Astrocyte (in vitro differentiated cells and primary cell): ENCODE measurements around the gene EFNA2. TPM values are rescaled to one million over a fixed set of nuclear protein-coding genes. Genes with fewer than 3 reads are reported as not detected.
"Not testable (repeated sequence)": the region's sequence is repeated elsewhere in the genome, so short reads cannot be mapped to it uniquely, and the experiment has no call there.

Experiments used
- DNase-seq: peaks from one replicate; pipeline ENCODE4 v3.0.0-alpha.2; 2010; ENCODE audit warnings: low read depth
- FAIRE-seq: peaks from 2 replicates; lab custom pipeline; 2011; peaks lifted over from hg19 to GRCh38; lab: Jason Lieb, UNC
- H2AFZ ChIP-seq: 2 replicates; pipeline ENCODE4 v1.6.0; 2012; ENCODE audit warnings: low read depth, low read length, inconsistent platforms
- H3K27ac ChIP-seq: 2 replicates; pipeline ENCODE4 v1.5.1; 2011; ENCODE audit warnings: low read depth, low read length, inconsistent platforms
- H3K27me3 ChIP-seq: 2 replicates; pipeline ENCODE4 v1.6.0; 2011; ENCODE audit warnings: low read length, inconsistent platforms; ENCODE audit not compliant: insufficient read depth
- H3K36me3 ChIP-seq: 2 replicates; pipeline ENCODE4 v1.5.1; 2011; ENCODE audit warnings: low read length, inconsistent platforms; ENCODE audit not compliant: insufficient read depth
- H3K4me1 ChIP-seq: 2 replicates; pipeline ENCODE4 v1.5.1; 2011; ENCODE audit warnings: low read length, inconsistent platforms; ENCODE audit not compliant: insufficient read depth
- H3K4me2 ChIP-seq: 2 replicates; pipeline ENCODE4 v1.6.0; 2012; ENCODE audit warnings: low read length, inconsistent platforms
- H3K4me3 ChIP-seq: 2 replicates; pipeline ENCODE4 v1.5.1; 2011; ENCODE audit warnings: low read depth, mild to moderate bottlenecking, low read length, inconsistent platforms; ENCODE audit not compliant: insufficient read depth
- H3K79me2 ChIP-seq: 2 replicates; pipeline ENCODE4 v1.6.0; 2012; ENCODE audit warnings: mild to moderate bottlenecking, low read length, inconsistent platforms; ENCODE audit not compliant: insufficient read depth
- H3K9ac ChIP-seq: 2 replicates; pipeline ENCODE4 v1.6.0; 2012; ENCODE audit warnings: mild to moderate bottlenecking, low read length, inconsistent platforms
- H3K9me3 ChIP-seq: 2 replicates; pipeline ENCODE4 v1.5.1; 2012; ENCODE audit warnings: low read depth, mild to moderate bottlenecking, low read length, inconsistent platforms; ENCODE audit not compliant: insufficient read depth
- H4K20me1 ChIP-seq: 2 replicates; pipeline ENCODE4 v1.6.0; 2012; ENCODE audit warnings: low read length, inconsistent platforms; ENCODE audit not compliant: insufficient read depth
- H3K27ac Mint-ChIP-seq: one replicate; pipeline ENCODE4 v1.8.0; 2021; ENCODE audit warnings: mild to moderate bottlenecking, mixed read lengths; ENCODE audit not compliant: unreplicated experiment
- H3K27me3 Mint-ChIP-seq: one replicate; pipeline ENCODE4 v1.8.0; 2021; ENCODE audit warnings: low read depth, mixed read lengths; ENCODE audit not compliant: unreplicated experiment
- H3K36me3 Mint-ChIP-seq: one replicate; pipeline ENCODE4 v1.8.0; 2021; ENCODE audit warnings: low read depth, mixed read lengths; ENCODE audit not compliant: unreplicated experiment
- H3K4me1 Mint-ChIP-seq: one replicate; pipeline ENCODE4 v1.8.0; 2021; ENCODE audit warnings: low read depth, mixed read lengths; ENCODE audit not compliant: unreplicated experiment
- H3K4me3 Mint-ChIP-seq: one replicate; pipeline ENCODE4 v1.8.0; 2021; ENCODE audit warnings: mild to moderate bottlenecking, moderate library complexity, mixed read lengths; ENCODE audit not compliant: unreplicated experiment
- H3K9me3 Mint-ChIP-seq: one replicate; pipeline ENCODE4 v1.8.0; 2021; ENCODE audit warnings: mild to moderate bottlenecking, mixed read lengths; ENCODE audit not compliant: unreplicated experiment
- EZH2 ChIP-seq: IDR thresholded peaks from 2 replicates; pipeline ENCODE4 v1.6.1; 2012; ENCODE audit warnings: mild to moderate bottlenecking, low read length, inconsistent platforms; ENCODE audit not compliant: insufficient read depth
- total RNA-seq: library from RNA; stranded (reverse); gene quantifications from 2 replicates; pipeline ENCODE4 v1.2.1, GENCODE V29; 2021
- TF ChIP-seq, protein P1 (sequence below): IDR thresholded peaks from 2 replicates; pipeline ENCODE4 v1.5.1; 2011; ENCODE audit warnings: low read depth, mild to moderate bottlenecking, inconsistent platforms, low read length, moderate library complexity; ENCODE audit not compliant: insufficient read depth

The EFNA2 gene
- total RNA-seq, 1 donor from 2014 or later, result 8.4 TPM

DNA sequence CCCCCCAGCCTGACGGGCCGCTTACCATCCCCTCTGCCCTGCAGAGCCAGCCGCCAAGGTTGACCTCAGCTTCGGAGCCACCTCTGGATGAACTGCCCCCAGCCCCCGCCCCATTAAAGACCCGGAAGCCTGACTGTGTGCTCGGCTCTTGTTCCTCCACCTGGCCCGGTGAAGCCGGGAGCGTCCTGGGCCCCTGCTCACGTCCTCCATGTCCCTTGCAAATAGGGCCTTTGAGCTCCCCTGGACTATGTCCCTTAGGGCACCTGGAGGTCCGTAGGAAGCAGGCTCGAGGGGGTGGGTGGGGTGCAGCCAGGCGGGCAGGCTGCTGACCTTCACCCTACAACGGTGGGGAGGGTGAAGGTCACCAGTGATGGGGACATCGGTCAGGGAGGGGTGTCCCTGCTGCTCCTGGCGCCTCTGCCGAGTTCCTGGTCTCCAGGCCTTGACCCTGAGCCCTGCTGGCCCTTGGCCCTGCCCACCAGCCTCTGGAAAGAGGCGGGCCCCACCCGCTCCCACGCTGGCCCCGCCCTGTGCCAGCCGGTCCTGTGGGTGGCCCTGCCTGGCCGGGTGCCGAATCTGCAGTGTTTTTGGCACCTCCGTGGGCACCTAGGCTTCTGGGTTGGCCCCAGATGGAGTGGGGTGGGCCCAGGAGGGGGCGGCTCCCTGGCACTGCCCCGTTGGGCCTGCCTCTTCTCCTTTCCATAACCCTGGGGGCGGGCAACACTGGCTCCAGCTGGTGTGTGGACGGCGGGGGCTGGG is 40.8 kb upstream of the EFNA2 start:
- Mint-ChIP-seq H3K36me3 (no peaks in the 10 kb centered on the region), H3K27me3 (no peaks in the 10 kb centered on the region), H3K9me3 (no peaks in the 10 kb centered on the region), H3K4me3 (no peak overlapping the region), H3K4me1 (peaks cover 4% of the 10 kb centered on the region), H3K27ac (no peak overlapping the region)
- peaks cover 27% of the 10 kb centered on the region for H4K20me1 ChIP-seq
- H3K9me3 ChIP-seq, result no peaks in the 10 kb centered on the region
- FAIRE-seq, result no peak
- H2AFZ ChIP-seq, result no peak overlapping the region
- DNase-seq, result no peak
- TF ChIP-seq, protein P1, sequence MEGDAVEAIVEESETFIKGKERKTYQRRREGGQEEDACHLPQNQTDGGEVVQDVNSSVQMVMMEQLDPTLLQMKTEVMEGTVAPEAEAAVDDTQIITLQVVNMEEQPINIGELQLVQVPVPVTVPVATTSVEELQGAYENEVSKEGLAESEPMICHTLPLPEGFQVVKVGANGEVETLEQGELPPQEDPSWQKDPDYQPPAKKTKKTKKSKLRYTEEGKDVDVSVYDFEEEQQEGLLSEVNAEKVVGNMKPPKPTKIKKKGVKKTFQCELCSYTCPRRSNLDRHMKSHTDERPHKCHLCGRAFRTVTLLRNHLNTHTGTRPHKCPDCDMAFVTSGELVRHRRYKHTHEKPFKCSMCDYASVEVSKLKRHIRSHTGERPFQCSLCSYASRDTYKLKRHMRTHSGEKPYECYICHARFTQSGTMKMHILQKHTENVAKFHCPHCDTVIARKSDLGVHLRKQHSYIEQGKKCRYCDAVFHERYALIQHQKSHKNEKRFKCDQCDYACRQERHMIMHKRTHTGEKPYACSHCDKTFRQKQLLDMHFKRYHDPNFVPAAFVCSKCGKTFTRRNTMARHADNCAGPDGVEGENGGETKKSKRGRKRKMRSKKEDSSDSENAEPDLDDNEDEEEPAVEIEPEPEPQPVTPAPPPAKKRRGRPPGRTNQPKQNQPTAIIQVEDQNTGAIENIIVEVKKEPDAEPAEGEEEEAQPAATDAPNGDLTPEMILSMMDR, result no peak
- no peak for TF ChIP-seq EZH2
- peak overlapping the region; percentile 98 for H3K4me2 ChIP-seq
- peaks cover 42% of the 10 kb centered on the region for H3K4me1 ChIP-seq
- H3K4me3 ChIP-seq, result no peak overlapping the region
- no peak overlapping the region for H3K27ac ChIP-seq
- H3K9ac ChIP-seq, result peak overlapping the region; percentile 49
- no peaks in the 10 kb centered on the region for H3K27me3 ChIP-seq
- H3K79me2 ChIP-seq, result peaks cover 42% of the 10 kb centered on the region
- H3K36me3 ChIP-seq, result no peaks in the 10 kb centered on the region

DNA sequence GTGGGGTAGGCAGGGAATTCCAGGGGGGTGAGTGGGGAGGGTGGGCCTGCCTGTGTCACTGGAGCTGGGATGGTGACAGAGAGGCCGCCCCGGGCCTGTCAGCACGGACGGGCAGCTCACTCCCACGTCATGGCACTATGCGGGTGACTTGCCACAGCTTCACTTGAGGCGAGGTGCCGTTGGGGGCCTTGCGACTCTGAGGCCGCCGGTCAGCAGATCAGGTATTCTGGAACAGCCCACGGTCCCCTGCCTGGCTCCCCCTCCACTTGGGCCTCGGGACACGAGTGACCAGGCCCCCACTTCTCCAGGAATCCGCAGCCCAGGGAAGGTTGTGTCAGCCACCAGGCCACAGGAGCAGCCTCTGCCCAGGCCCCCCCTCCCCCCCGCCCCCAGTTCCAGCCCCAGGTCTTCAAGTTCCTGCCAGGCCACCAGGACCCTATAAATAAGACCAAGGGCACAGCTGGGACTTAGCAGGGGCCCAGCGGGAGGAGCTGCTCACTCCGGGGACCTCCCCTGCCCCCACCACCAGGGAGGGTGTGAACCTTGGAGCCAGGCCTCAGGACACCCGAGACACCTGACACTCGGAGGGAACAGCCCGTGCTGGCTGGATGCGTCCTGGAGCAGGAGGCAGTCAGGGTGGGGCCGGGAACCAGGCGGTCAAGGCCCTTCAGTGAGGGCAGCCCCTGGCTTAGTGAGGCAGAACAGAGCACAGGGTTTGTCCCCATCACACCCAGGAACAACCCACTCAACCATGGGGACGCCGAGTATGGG is 40.0 kb upstream of the EFNA2 start:
- no peak overlapping the region for H2AFZ ChIP-seq
- no peak overlapping the region for H3K4me3 Mint-ChIP-seq
- no peak for DNase-seq
- no peaks in the 10 kb centered on the region for H3K9me3 ChIP-seq
- H4K20me1 ChIP-seq, result peaks cover 27% of the 10 kb centered on the region
- H3K4me1 ChIP-seq, result peaks cover 40% of the 10 kb centered on the region
- TF ChIP-seq EZH2, result no peak
- TF ChIP-seq, protein P1, result no peak
- peaks cover 4% of the 10 kb centered on the region for H3K4me1 Mint-ChIP-seq
- no peaks in the 10 kb centered on the region for H3K27me3 ChIP-seq
- H3K27ac ChIP-seq, result no peak overlapping the region
- no peak overlapping the region for H3K4me3 ChIP-seq
- no peaks in the 10 kb centered on the region for H3K36me3 Mint-ChIP-seq
- no peak overlapping the region for H3K9ac ChIP-seq
- no peak for FAIRE-seq
- H3K27ac Mint-ChIP-seq, result no peak overlapping the region
- H3K9me3 Mint-ChIP-seq, result no peaks in the 10 kb centered on the region
- no peaks in the 10 kb centered on the region for H3K36me3 ChIP-seq
- no peak overlapping the region for H3K4me2 ChIP-seq
- H3K27me3 Mint-ChIP-seq, result no peaks in the 10 kb centered on the region
- H3K79me2 ChIP-seq, result peaks cover 50% of the 10 kb centered on the region

DNA sequence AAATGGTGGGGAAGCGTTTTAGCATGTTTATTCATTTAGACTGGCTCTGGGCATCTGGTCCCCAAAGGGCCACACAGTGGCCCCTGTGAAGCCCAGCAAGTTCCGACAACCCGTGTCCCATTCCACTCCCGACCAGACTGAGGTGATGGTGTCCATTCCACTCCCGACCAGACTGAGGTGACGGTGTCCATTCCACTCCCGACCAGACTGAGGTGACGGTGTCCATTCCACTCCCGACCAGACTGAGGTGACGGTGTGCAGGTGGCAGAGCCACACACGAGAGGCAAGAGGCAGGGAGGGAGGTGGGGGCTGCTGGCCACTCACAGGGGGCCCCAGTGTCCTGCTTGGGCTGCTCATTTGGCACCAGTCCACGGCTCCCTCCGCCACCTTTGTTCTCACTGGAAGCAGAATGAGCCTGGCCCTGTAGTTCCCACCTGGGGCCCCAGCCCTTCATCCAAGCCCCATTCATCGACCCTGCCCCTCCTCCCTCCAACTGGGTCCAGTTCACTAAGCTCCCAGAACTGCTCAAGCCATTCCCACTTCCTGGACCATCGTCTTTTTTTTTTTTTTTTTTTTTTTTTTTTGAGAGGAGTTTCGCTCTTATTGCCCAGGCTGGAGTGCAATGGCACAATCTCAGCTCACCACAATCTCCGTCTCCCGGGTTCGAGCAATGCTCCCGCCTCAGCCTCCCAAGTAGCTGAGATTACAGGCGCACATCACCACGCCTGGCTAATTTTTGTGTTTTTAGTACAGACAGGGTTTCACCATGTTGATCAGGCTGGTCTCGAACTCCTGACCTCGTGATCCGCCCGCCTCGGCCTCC is 39.2 kb upstream of the EFNA2 start:
- Histone ChIP-seq H3K79me2 (peaks cover 58% of the 10 kb centered on the region), H3K4me1 (peaks cover 33% of the 10 kb centered on the region), H4K20me1 (peaks cover 34% of the 10 kb centered on the region)
- DNase-seq, H3K9me3 ChIP-seq, H3K4me1 Mint-ChIP-seq, H3K9me3 Mint-ChIP-seq, H3K9ac ChIP-seq, H3K36me3 ChIP-seq, H3K36me3 Mint-ChIP-seq, H3K27me3 Mint-ChIP-seq, H3K4me2 ChIP-seq, H3K4me3 ChIP-seq, H3K27me3 ChIP-seq, FAIRE-seq, H3K27ac ChIP-seq, H2AFZ ChIP-seq: not testable (repeated sequence)
- H3K4me3 Mint-ChIP-seq, result peak overlapping the region; percentile 50
- H3K27ac Mint-ChIP-seq, result peak overlapping the region; percentile 53
